Effector memory CD4-positive, alpha-beta T cell (primary cell): Measurements from ENCODE around the gene ICE2.
A peak's percentile ranks its signal among the peaks of the same experiment; 100 is the strongest.

Source experiments
- DNase-seq, 3 donors: peaks; one replicate each; pipeline ENCODE4 v3.0.0-alpha.2; 2020
- H3K27ac ChIP-seq: 2 replicates; pipeline ENCODE4 v1.7.0; 2013; ENCODE audit warnings: mild to moderate bottlenecking, low read length, moderate library complexity; ENCODE audit not compliant: insufficient read depth, poor library complexity, severe bottlenecking
- H3K27me3 ChIP-seq: replicated peaks from 2 replicates; pipeline ENCODE4 v1.7.0; 2013; ENCODE audit warnings: mild to moderate bottlenecking, low read length; ENCODE audit not compliant: insufficient read depth, control insufficient read depth, poor library complexity, severe bottlenecking
- H3K36me3 ChIP-seq: 2 replicates; pipeline ENCODE4 v1.7.0; 2013; ENCODE audit warnings: mild to moderate bottlenecking, low read length, moderate library complexity; ENCODE audit not compliant: control insufficient read depth, insufficient read depth
- H3K4me1 ChIP-seq: 2 replicates; pipeline ENCODE4 v1.7.0; 2013; ENCODE audit warnings: low read length, mild to moderate bottlenecking; ENCODE audit not compliant: control insufficient read depth, insufficient read depth, poor library complexity, severe bottlenecking
- H3K4me3 ChIP-seq: 2 replicates; pipeline ENCODE4 v1.7.0; 2013; ENCODE audit warnings: low read length, low read depth, mild to moderate bottlenecking; ENCODE audit not compliant: insufficient read depth, poor library complexity, severe bottlenecking
- H3K9me3 ChIP-seq: 2 replicates; pipeline ENCODE4 v1.7.0; 2013; ENCODE audit warnings: mild to moderate bottlenecking, low read length, moderate library complexity; ENCODE audit not compliant: control insufficient read depth

ICE2 gene

DNA sequence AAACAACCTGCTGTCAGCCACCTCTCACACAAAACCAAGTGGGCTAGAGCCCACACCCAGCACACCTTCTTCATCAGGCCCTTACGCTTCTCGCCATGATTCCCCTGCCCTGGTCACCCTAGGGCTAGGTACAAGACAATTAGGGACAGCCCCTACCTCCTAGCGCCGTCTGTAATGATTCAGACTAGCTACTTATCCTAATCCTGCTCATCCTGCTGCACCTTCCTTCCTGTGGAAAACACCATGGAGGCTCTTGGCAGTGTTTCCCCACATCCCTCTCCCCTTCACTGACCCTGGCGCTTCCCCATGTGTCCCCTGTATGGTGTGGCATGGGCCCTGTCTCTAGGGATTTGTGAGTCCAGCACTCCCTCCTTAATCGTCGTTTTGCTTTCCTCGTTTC, 39.6 kb upstream of the ICE2 start:
- no peak for DNase-seq
- H3K4me1 ChIP-seq: no peaks in the 10 kb centered on the region
- no peaks in the 10 kb centered on the region for H3K27me3 ChIP-seq
- H3K27ac ChIP-seq: no peak overlapping the region
- H3K36me3 ChIP-seq: peaks cover 44% of the 10 kb centered on the region
- no peak overlapping the region for H3K4me3 ChIP-seq
- no peaks in the 10 kb centered on the region for H3K9me3 ChIP-seq

GRCh38 chr15:60514261-60514881, 35.4 kb upstream of the ICE2 start:
- H3K9me3 ChIP-seq: no peaks in the 10 kb centered on the region
- peaks cover 84% of the 10 kb centered on the region for H3K36me3 ChIP-seq
- no peaks in the 10 kb centered on the region for H3K4me1 ChIP-seq
- no peak overlapping the region for H3K27ac ChIP-seq
- DNase-seq: no peak
- H3K4me3 ChIP-seq: no peak overlapping the region
- H3K27me3 ChIP-seq: no peaks in the 10 kb centered on the region

- Histone ChIP-seq H3K36me3 (peaks cover 83% of the 10 kb centered on the region), H3K27me3 (no peaks in the 10 kb centered on the region), H3K4me3 (no peak overlapping the region), H3K4me1 (no peaks in the 10 kb centered on the region), H3K9me3 (no peaks in the 10 kb centered on the region), H3K27ac (no peak overlapping the region)
- DNase-seq: no peak
Measured at GRCh38 chr15:60513676-60514075, 34.7 kb upstream of the ICE2 start.

DNA sequence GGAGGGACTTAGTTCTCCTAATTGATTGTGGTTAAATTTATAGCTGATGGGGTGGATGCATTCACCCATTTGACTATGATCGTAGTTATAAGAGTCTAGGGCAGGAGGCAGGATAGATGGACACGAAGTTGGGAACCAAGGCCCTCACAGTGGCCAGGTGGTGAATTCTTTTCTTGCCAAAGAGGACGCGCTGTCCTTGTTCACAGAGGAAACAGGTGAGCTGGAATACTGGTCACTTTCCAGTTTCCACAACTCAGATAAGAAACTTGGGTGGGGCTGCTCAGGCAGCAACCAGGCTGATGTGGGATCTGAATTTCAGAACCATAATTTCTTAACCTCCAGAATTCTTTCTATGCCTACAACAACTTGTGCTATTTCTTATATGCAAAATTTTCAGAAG, 34.0 kb upstream of the ICE2 start:
- Histone ChIP-seq H3K9me3 (no peaks in the 10 kb centered on the region), H3K27ac (no peak overlapping the region), H3K27me3 (no peaks in the 10 kb centered on the region), H3K4me1 (peaks cover 4% of the 10 kb centered on the region), H3K4me3 (no peak overlapping the region), H3K36me3 (peaks cover 75% of the 10 kb centered on the region)
- no peak for DNase-seq

DNA sequence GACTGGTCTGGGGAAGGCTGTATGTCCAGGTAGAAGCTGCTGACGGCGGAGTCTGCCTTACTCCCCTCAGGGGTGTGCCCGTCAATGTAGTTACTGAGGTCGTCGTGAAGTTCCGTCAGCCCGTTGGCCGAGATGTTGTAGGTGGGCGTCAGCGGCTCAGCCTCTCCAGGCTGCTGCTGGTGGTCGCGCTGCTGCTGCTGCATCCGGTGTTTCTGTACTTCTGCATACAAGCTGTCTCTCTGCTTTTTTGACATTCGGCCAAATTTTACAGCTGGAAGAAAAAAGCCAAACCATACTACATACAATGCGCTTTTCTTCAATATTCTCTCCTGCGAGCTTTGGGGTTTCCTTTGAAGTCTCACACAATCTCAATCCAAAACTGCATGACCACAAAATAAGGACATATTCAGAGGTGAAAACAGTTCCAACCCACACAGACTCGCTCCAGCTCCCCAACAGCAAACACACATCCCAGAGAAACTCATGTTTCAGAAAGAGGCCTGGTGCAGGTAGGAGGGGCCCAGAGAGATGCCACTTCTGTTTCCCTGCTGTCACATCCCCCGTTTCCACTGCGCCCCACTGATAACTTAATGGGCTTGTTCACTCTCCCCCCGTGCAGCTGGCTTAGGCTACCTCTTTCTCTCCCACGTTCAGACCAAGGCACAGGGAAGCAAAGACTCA, 32.5 kb upstream of the ICE2 start:
- DNase-seq: no peak
- Histone ChIP-seq H3K27me3 (no peaks in the 10 kb centered on the region), H3K36me3 (peaks cover 65% of the 10 kb centered on the region), H3K4me1 (peaks cover 7% of the 10 kb centered on the region), H3K4me3 (no peak overlapping the region), H3K27ac (no peak overlapping the region), H3K9me3 (no peaks in the 10 kb centered on the region)

DNA sequence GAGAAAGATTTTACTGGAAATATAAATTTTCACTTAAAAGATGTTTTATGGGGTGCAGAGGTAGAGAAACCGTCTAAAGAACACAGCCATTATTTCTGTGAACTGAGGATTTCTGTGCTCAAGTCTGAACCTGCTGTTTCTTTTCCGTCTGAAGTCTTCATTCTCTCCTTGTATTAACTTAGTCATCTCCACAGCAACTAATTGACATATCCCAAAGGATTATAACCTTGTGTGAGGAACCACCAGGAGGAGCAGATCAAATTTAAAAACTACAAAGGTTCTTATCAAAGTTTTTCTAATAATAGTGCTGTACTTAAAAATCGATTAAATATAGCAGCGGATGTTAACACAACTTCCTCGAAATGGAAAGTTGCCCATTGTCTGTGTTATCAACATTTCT, 31.1 kb upstream of the ICE2 start:
- Histone ChIP-seq H3K27ac (peak overlapping the region; percentile 19), H3K4me1 (peaks cover 7% of the 10 kb centered on the region), H3K27me3 (no peaks in the 10 kb centered on the region), H3K36me3 (peaks cover 73% of the 10 kb centered on the region), H3K4me3 (no peak overlapping the region), H3K9me3 (no peaks in the 10 kb centered on the region)
- DNase-seq: no peak

- Histone ChIP-seq H3K27me3 (no peaks in the 10 kb centered on the region), H3K4me3 (no peak overlapping the region), H3K4me1 (peaks cover 7% of the 10 kb centered on the region), H3K27ac (no peak overlapping the region), H3K9me3 (no peaks in the 10 kb centered on the region), H3K36me3 (peaks cover 73% of the 10 kb centered on the region)
- DNase-seq: no peak
Measured at GRCh38 chr15:60509470-60509869, 30.5 kb upstream of the ICE2 start.

DNA sequence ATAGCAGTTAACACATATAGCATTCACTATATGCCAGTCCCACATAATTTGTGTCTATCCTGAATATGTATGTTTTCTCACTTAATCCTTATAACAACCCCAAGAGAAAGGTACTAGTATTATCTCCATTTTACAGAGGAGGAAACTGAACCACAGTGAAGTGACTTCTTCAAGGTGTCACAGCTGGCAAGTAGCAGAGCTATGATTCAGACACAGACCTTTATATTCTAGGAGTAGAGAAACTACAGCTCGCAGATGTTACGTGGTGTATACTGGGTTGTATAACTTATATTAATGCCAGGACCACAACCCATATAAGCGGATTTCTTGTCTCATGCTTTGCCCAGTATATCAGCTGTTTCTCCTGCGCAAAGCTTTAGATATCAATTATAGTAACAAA, 29.5 kb upstream of the ICE2 start:
- peak overlapping the region; percentile 43 for H3K27ac ChIP-seq
- H3K27me3 ChIP-seq: no peaks in the 10 kb centered on the region
- no peak overlapping the region for H3K4me3 ChIP-seq
- DNase-seq: no peak
- H3K4me1 ChIP-seq: peaks cover 7% of the 10 kb centered on the region
- peaks cover 73% of the 10 kb centered on the region for H3K36me3 ChIP-seq
- H3K9me3 ChIP-seq: no peaks in the 10 kb centered on the region

- no peaks in the 10 kb centered on the region for H3K9me3 ChIP-seq
- peaks cover 7% of the 10 kb centered on the region for H3K4me1 ChIP-seq
- peak overlapping the region; percentile 43 for H3K27ac ChIP-seq
- peaks cover 73% of the 10 kb centered on the region for H3K36me3 ChIP-seq
- H3K4me3 ChIP-seq: no peak overlapping the region
- peak; percentile 17 to 38 (median 30) for DNase-seq
- no peaks in the 10 kb centered on the region for H3K27me3 ChIP-seq
Measured at GRCh38 chr15:60507596-60508424, 28.9 kb upstream of the ICE2 start.

DNA sequence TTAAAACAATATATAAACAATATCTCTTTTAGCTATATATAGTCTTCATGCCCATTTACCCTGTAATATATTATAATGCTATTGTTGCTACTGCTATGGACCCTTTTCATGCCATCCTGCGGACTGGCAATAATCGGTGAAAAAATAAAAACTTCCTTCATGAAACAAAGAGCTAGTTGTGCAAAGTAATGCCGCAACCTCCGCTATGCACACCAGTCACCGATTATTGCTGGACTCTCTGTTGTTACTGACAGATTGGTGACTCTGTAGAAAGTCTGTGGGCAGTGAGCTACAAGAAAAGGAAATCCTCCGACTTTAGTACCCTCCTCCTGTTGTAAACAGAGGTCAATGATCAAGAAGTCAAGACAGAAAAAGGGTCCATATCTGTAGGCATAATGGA, 17.9 kb upstream of the ICE2 start:
- DNase-seq: no peak
- peaks cover 65% of the 10 kb centered on the region for H3K36me3 ChIP-seq
- no peak overlapping the region for H3K27ac ChIP-seq
- H3K27me3 ChIP-seq: no peaks in the 10 kb centered on the region
- no peak overlapping the region for H3K4me3 ChIP-seq
- no peaks in the 10 kb centered on the region for H3K9me3 ChIP-seq
- no peaks in the 10 kb centered on the region for H3K4me1 ChIP-seq
